ENCODE measurements around the gene KLHL15. TPM values are rescaled to one million over a fixed set of nuclear protein-coding genes. Genes with fewer than 3 reads are reported as not detected.
"Not testable (repeated sequence)": the region's sequence is repeated elsewhere in the genome, so short reads cannot be mapped to it uniquely, and the experiment has no call there.

The KLHL15 gene
- total and polyA plus RNA-seq, 4 donors = 1.7 to 18.9 (median 3.9) TPM

- 0 to 3% methylated on average over 14 of the region's 14 CpGs for whole genome bisulfite sequencing, 2 donors
- Histone ChIP-seq H3K4me1 (ENCODE audit: control insufficient read depth in 5 of 5, insufficient read depth in 5 of 5, low read length in 5 of 5) (peaks cover 0 to 6% (median 3%) of the 10 kb centered on the region in 5 donors), H3K9me3 (ENCODE audit: control insufficient read depth in 4 of 4, insufficient read depth in 3 of 4, low read length in 3 of 4) (no peaks in the 10 kb centered on the region), H3K36me3 (ENCODE audit: control insufficient read depth in 4 of 4, insufficient read depth in 4 of 4, low read length in 4 of 4) (peaks cover 0 to 12% (median 8%) of the 10 kb centered on the region in 4 donors), H3K4me3 (peak overlapping the region; percentile 88), H3K27me3 (ENCODE audit: control insufficient read depth in 3 of 3, insufficient read depth in 3 of 3, low read length in 2 of 3) (peaks cover 0 to 4% (median 0%) of the 10 kb centered on the region in 3 donors), H3K27ac (ENCODE audit: low read depth in 1 of 2, low read length in 1 of 2) (peak overlapping the region; percentile 82 to 91), H3K9ac (ENCODE audit: insufficient read depth in 1 of 2, low read length in 2 of 2) (peak overlapping the region in 1 of 2 donors; percentile 78)
- DNase-seq = no peak
- ATAC-seq (ENCODE audit: insufficient read depth, low FRiP score) = peak; percentile 9
- no peak for TF ChIP-seq CTCF (IDR thresholded peaks at IDR 0.05; ENCODE audit: control extremely low read depth, extremely low read depth)
These were observed 28.0 kb upstream of the KLHL15 start for GRCh38 chrX:24055043-24055356.

DNA sequence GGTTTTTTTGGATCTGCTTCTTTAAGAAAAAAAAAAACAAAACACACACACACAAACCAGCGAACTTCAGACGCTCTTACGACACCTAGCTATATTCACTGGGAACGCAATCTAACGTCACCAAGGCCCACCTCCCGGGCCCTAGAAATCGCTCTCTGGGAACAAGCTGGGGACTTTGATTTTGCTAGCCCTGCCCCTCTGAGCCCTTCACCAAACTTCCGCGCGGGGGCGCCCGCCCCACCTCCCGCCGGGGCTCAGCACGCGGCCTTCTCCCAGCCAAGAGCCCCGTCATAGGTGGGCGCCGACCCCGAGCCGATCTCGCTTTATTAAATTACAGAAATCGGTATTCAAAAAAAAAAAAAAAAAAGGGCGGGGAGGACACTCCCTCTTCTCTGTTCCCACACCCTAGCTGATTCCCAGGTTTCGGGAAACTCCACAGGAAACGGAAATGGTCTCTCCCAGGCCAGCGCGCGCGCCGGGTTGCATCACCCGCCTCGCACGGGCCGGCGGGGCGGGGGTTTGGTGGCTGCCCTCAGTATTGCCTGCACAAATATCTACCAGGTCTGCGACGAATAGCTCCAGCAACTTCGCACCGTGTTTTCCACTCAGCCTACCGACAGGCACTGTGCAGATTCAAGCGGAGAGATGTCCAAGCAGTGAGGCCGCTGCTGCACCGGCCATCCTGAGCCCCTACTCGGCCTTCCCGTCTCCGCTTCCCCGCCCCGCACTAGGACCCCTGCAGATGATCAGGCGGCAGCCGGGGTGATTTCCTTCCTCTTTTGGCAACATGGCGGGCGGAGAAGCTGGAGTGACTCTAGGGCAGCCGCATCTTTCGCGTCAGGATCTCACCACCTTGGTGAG, 27.4 kb upstream of the KLHL15 start, which contains the start of gene EIF2S3:
EIF2S3 (plus strand) TSS at position 775 of the 861 bp plus-strand sequence; CDS start at position 788, 13 bp downstream.
- WGBS, 2 donors = 1% methylated on average over 42 to 57 of the region's 57 CpGs
- Histone ChIP-seq H3K36me3 (ENCODE audit: control insufficient read depth in 4 of 4, insufficient read depth in 4 of 4, low read length in 4 of 4) (peaks cover 0 to 8% (median 7%) of the 10 kb centered on the region in 4 donors), H3K4me1 (ENCODE audit: control insufficient read depth in 5 of 5, insufficient read depth in 5 of 5, low read length in 5 of 5) (peaks cover 0 to 6% (median 3%) of the 10 kb centered on the region in 5 donors), H3K4me3 (peak within 1 kb of the TSS; percentile 88), H3K27ac (ENCODE audit: low read depth in 1 of 2, low read length in 1 of 2) (peak within 1 kb of the TSS; percentile 88 to 91), H3K27me3 (ENCODE audit: control insufficient read depth in 3 of 3, insufficient read depth in 3 of 3, low read length in 2 of 3) (peaks cover 0 to 4% (median 0%) of the 10 kb centered on the region in 3 donors), H3K9me3 (ENCODE audit: control insufficient read depth in 4 of 4, insufficient read depth in 3 of 4, low read length in 3 of 4) (no peaks in the 10 kb centered on the region), H3K9ac (ENCODE audit: insufficient read depth in 1 of 2, low read length in 2 of 2) (peak within 1 kb of the TSS; percentile 71 to 78)
- peak; percentile 16 for TF ChIP-seq CTCF (IDR thresholded peaks at IDR 0.05; ENCODE audit: control extremely low read depth, extremely low read depth)
- ATAC-seq (ENCODE audit: insufficient read depth, low FRiP score) (peak; percentile 96), DNase-seq (peak; percentile 95 to 98 (median 97))

DNA sequence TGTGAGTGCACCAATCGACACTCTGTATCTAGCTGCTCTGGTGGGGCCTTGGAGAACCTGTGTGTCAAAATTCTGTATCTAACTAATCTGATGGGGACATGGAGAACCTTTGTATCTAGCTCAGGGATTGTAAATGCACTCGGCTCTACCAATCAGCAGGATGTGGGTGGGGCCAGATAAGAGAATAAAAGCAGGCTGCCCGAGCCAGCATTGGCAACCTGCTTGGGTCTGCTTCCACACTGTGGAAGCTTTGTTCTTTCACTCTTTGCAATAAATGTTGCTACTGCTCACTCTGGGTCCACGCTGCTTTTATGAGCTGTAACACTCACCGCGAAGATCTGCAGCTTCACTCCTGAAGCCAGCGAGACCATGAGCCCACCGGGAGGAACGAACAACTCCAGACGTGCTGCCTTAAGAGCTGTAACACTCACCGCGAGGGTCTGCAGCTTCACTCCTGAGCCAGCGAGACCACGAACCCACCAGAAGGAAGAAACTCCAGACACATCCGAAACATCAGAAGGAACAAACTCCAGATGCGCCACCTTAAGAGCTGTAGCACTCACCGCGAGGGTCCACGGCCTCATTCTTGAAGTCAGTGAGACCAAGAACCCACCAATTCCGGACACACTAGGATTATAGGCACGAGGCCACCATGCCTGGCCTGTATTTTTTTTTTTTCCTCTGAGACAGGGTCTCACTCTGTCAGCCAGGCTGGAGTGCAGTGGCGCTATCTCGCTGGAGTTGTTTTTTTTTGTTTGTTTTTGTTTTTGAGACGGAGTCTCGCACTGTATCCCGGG, 23.7 kb upstream of the KLHL15 start:
- WGBS, 2 donors = 81 to 87% methylated on average over 21 to 26 of the region's 26 CpGs
- not testable (repeated sequence) for H3K36me3 ChIP-seq (ENCODE audit: control insufficient read depth in 4 of 4, insufficient read depth in 4 of 4, low read length in 4 of 4); H3K27me3 ChIP-seq (ENCODE audit: control insufficient read depth in 3 of 3, insufficient read depth in 3 of 3, low read length in 2 of 3); H3K9ac ChIP-seq (ENCODE audit: insufficient read depth in 1 of 2, low read length in 2 of 2); H3K9me3 ChIP-seq (ENCODE audit: control insufficient read depth in 4 of 4, insufficient read depth in 3 of 4, low read length in 3 of 4); H3K4me3 ChIP-seq; DNase-seq; H3K4me1 ChIP-seq (ENCODE audit: control insufficient read depth in 5 of 5, insufficient read depth in 5 of 5, low read length in 5 of 5); ATAC-seq (ENCODE audit: insufficient read depth, low FRiP score); H3K27ac ChIP-seq (ENCODE audit: low read depth in 1 of 2, low read length in 1 of 2)

- not testable (repeated sequence) for ATAC-seq (ENCODE audit: insufficient read depth, low FRiP score); H3K36me3 ChIP-seq (ENCODE audit: control insufficient read depth in 4 of 4, insufficient read depth in 4 of 4, low read length in 4 of 4); DNase-seq; H3K4me3 ChIP-seq; H3K27me3 ChIP-seq (ENCODE audit: control insufficient read depth in 3 of 3, insufficient read depth in 3 of 3, low read length in 2 of 3); H3K4me1 ChIP-seq (ENCODE audit: control insufficient read depth in 5 of 5, insufficient read depth in 5 of 5, low read length in 5 of 5); H3K9me3 ChIP-seq (ENCODE audit: control insufficient read depth in 4 of 4, insufficient read depth in 3 of 4, low read length in 3 of 4); H3K9ac ChIP-seq (ENCODE audit: insufficient read depth in 1 of 2, low read length in 2 of 2); H3K27ac ChIP-seq (ENCODE audit: low read depth in 1 of 2, low read length in 1 of 2)
- 95 to 96% methylated on average over 9 to 24 of the region's 24 CpGs for WGBS, 2 donors
These were observed 22.7 kb upstream of the KLHL15 start for GRCh38 chrX:24049643-24050042.

GRCh38 chrX:24046060-24046459, 19.1 kb upstream of the KLHL15 start:
- DNase-seq; ATAC-seq (ENCODE audit: insufficient read depth, low FRiP score); H3K9me3 ChIP-seq (ENCODE audit: control insufficient read depth in 4 of 4, insufficient read depth in 3 of 4, low read length in 3 of 4); H3K4me1 ChIP-seq (ENCODE audit: control insufficient read depth in 5 of 5, insufficient read depth in 5 of 5, low read length in 5 of 5); H3K4me3 ChIP-seq; H3K36me3 ChIP-seq (ENCODE audit: control insufficient read depth in 4 of 4, insufficient read depth in 4 of 4, low read length in 4 of 4); H3K27ac ChIP-seq (ENCODE audit: low read depth in 1 of 2, low read length in 1 of 2); H3K27me3 ChIP-seq (ENCODE audit: control insufficient read depth in 3 of 3, insufficient read depth in 3 of 3, low read length in 2 of 3); H3K9ac ChIP-seq (ENCODE audit: insufficient read depth in 1 of 2, low read length in 2 of 2): not testable (repeated sequence)
